A549 (cell line): ENCODE measurements around the gene VPS72. TPM values are rescaled to one million over a fixed set of nuclear protein-coding genes. Genes with fewer than 3 reads are reported as not detected.

ENCODE experiments used
- ATAC-seq, 2 experiments: fragments of 200-7000 bp in 1 of 2; fragments of >200 bp in 1 of 2; cut with Nextera tagmentation in 1 of 2; cut with Tn5 transposase in 1 of 2; 3 replicates each; pipeline versions ENCODE4 v1.8.0 to v1.9.1; 2018 to 2020; ENCODE audit warnings: mild to moderate bottlenecking in 1 of 2, moderate library complexity in 1 of 2
- CTCF ChIA-PET: fragments of 300-600 bp; sonication (Branson Sonifier 250); formaldehyde crosslinking; extraction: SDS; loops from one replicate; lab custom pipeline; 2021; ENCODE audit warnings: antibody characterized with exemption, inconsistent platforms; lab: Yijun Ruan, JAX
- POLR2A ChIA-PET: fragments of 350-600 bp; formaldehyde crosslinking; extraction: SDS; loops from one replicate; lab custom pipeline; 2021; ENCODE audit warnings: antibody characterized with exemption, inconsistent platforms; lab: Yijun Ruan, JAX
- DNase-seq, 2 experiments: peaks; one replicate each; pipeline versions ENCODE4 v3.0.0 to v3.0.0-alpha.2; 2011 to 2016; ENCODE audit warnings: low read depth in 1 of 2, low spot score in 1 of 2
- FAIRE-seq: peaks from 2 replicates; lab custom pipeline; 2011; peaks lifted over from hg19 to GRCh38; lab: Jason Lieb, UNC
- H3K27ac ChIP-seq, 2 experiments: fragments of >200 bp; sonication (Bioruptor Twin); formaldehyde crosslinking; 3 replicates each; pipeline ENCODE4 v1.5.1; 2016 to 2017
- H3K4me1 ChIP-seq: fragments of >200 bp; sonication (Bioruptor Twin); formaldehyde crosslinking; 3 replicates; pipeline ENCODE4 v1.6.1; 2016
- H3K4me2 ChIP-seq: fragments of >200 bp; sonication (Bioruptor Twin); formaldehyde crosslinking; 3 replicates; pipeline ENCODE4 v1.6.1; 2016
- H3K4me3 ChIP-seq: fragments of >200 bp; sonication (Bioruptor Twin); formaldehyde crosslinking; 3 replicates; pipeline ENCODE4 v1.5.1; 2016
- H3K9me3 ChIP-seq: fragments of >200 bp; sonication (Bioruptor Twin); formaldehyde crosslinking; 3 replicates; pipeline ENCODE4 v1.6.1; 2016
- CBX8 ChIP-seq: fragments of 200-600 bp; sonication (generic); IDR thresholded peaks from 2 replicates; pipeline ENCODE4 v1.6.1; 2016
- CHD2 ChIP-seq: fragments of 150-350 bp; IDR thresholded peaks from 2 replicates; pipeline ENCODE4 v1.6.1; 2014; ENCODE audit warnings: low read length; ENCODE audit not compliant: partially characterized antibody
- EHF ChIP-seq: fragments of 250-450 bp; sonication (Bioruptor Pico); IDR thresholded peaks from 2 replicates; pipeline ENCODE4 v1.5.0; 2020; ENCODE audit warnings: mild to moderate bottlenecking
- EP300 ChIP-seq, 2 experiments: fragments of >200 bp; sonication (Bioruptor Twin); formaldehyde crosslinking; IDR thresholded peaks; 2 replicates in 1 of 2; 3 replicates in 1 of 2; pipeline ENCODE4 v1.6.1; 2016 to 2017
- ESRRA ChIP-seq: fragments of 150-350 bp; IDR thresholded peaks from 2 replicates; pipeline ENCODE4 v1.6.1; 2014; ENCODE audit warnings: mild to moderate bottlenecking, low read length, borderline replicate concordance
- FOSL2 ChIP-seq, 2 experiments: fragments of 450-650 bp in 1 of 2; fragments of >200 bp in 1 of 2; sonication (Bioruptor Twin) in 1 of 2; formaldehyde crosslinking; IDR thresholded peaks; 2 replicates each; pipeline versions ENCODE4 v1.5.0 to v1.6.1; 2016 to 2020; ENCODE audit warnings: mild to moderate bottlenecking in 1 of 2, moderate library complexity in 1 of 2
- FOXS1 ChIP-seq: fragments of 250-450 bp; sonication (Bioruptor Pico); IDR thresholded peaks from 2 replicates; pipeline ENCODE4 v1.5.0; 2020; ENCODE audit warnings: mild to moderate bottlenecking, moderate library complexity
- HEYL ChIP-seq: fragments of 250-450 bp; sonication (Bioruptor Pico); IDR thresholded peaks from 2 replicates; pipeline ENCODE4 v1.8.0; 2021; ENCODE audit warnings: mild to moderate bottlenecking, moderate library complexity
- HOXA7 ChIP-seq: fragments of 250-450 bp; sonication (Bioruptor Pico); IDR thresholded peaks from 2 replicates; pipeline ENCODE4 v1.5.0; 2020; ENCODE audit warnings: mild to moderate bottlenecking, moderate library complexity
- HOXB13 ChIP-seq: fragments of 250-450 bp; sonication (Bioruptor Pico); IDR thresholded peaks from 2 replicates; pipeline ENCODE4 v1.5.0; 2020; ENCODE audit warnings: low read depth, mild to moderate bottlenecking, moderate library complexity
- MYC ChIP-seq: IDR thresholded peaks from 2 replicates; pipeline ENCODE4 v1.6.1; 2012; ENCODE audit warnings: mild to moderate bottlenecking, inconsistent platforms, low read length, improper control_type of control experiment, borderline replicate concordance
- NFE2L2 ChIP-seq: fragments of 150-350 bp; conservative IDR thresholded peaks from 2 replicates; pipeline ENCODE4 v1.6.1; 2014; ENCODE audit warnings: low read length
- NPAS2 ChIP-seq: fragments of 250-450 bp; sonication (Bioruptor Pico); IDR thresholded peaks from 2 replicates; pipeline ENCODE4 v1.8.0; 2022; ENCODE audit warnings: mild to moderate bottlenecking, moderate library complexity, borderline replicate concordance
- PHF8 ChIP-seq: fragments of 200-600 bp; sonication (generic); IDR thresholded peaks from 2 replicates; pipeline ENCODE4 v1.6.1; 2016; ENCODE audit warnings: low read depth, mild to moderate bottlenecking, antibody characterized with exemption, moderate library complexity, borderline replicate concordance
- POLR2A ChIP-seq: IDR thresholded peaks from 2 replicates; pipeline ENCODE4 v1.6.1; 2012; ENCODE audit warnings: mild to moderate bottlenecking, low read length
- RAD21 ChIP-seq, 2 experiments: fragments of >200 bp in 1 of 2; sonication (Bioruptor Twin) in 1 of 2; formaldehyde crosslinking in 1 of 2; IDR thresholded peaks in 1 of 2; conservative IDR thresholded peaks in 1 of 2; 2 replicates in 1 of 2; 3 replicates in 1 of 2; pipeline ENCODE4 v1.6.1; 2012 to 2018; ENCODE audit warnings: inconsistent platforms in 1 of 2
- SMC3 ChIP-seq: fragments of >200 bp; sonication (Bioruptor Twin); formaldehyde crosslinking; IDR thresholded peaks from 3 replicates; pipeline ENCODE4 v1.6.1; 2018; ENCODE audit warnings: inconsistent platforms
- SREBF2 ChIP-seq: fragments of 450-650 bp; IDR thresholded peaks from 2 replicates; pipeline ENCODE4 v1.6.1; 2014; ENCODE audit warnings: mild to moderate bottlenecking, moderate library complexity
- TFCP2L1 ChIP-seq: fragments of 250-450 bp; sonication (Bioruptor Pico); IDR thresholded peaks from 2 replicates; pipeline ENCODE4 v1.5.0; 2021; ENCODE audit warnings: mild to moderate bottlenecking
- TP53 ChIP-seq: fragments of 250-450 bp; sonication (Bioruptor Pico); IDR thresholded peaks from 2 replicates; pipeline ENCODE4 v1.5.0; 2021; ENCODE audit warnings: mild to moderate bottlenecking, moderate library complexity
- ZC3H11A ChIP-seq: fragments of 450-650 bp; IDR thresholded peaks from 2 replicates; pipeline ENCODE4 v1.6.1; 2014; ENCODE audit warnings: antibody characterized with exemption, mild to moderate bottlenecking
- ZFP36 ChIP-seq: fragments of 450-650 bp; IDR thresholded peaks from 2 replicates; pipeline ENCODE4 v1.6.1; 2014; ENCODE audit warnings: borderline replicate concordance; ENCODE audit not compliant: partially characterized antibody
- WGBS: methylation state at CpG from one replicate; pipeline ENCODE4 v1.1.6; 2017; ENCODE audit errors: missing lambda C conversion rate; 5-methylcytosine and 5-hydroxymethylcytosine counted together
- polyA plus RNA-seq, 4 experiments: library from polyadenylated mRNA; depleted of rRNA in 3 of 4; stranded (reverse); fragments of >200 nt; fragmentation: RNase III in 1 of 4; extraction: RNeasy Plus Mini Kit Qiagen cat#74134 plus additional on column Dnase treatment in 1 of 4; gene quantifications; 2 replicates in 3 of 4; 3 replicates in 1 of 4; pipeline ENCODE4 v1.2.3, GENCODE V29; 2011 to 2017
- TF ChIP-seq, protein P1 (sequence below): IDR thresholded peaks from 2 replicates; pipeline ENCODE4 v1.6.1; 2012; ENCODE audit warnings: low read depth, borderline replicate concordance
- TF ChIP-seq, protein P2 (sequence below): fragments of >200 bp; sonication (Bioruptor Twin); formaldehyde crosslinking; IDR thresholded peaks from 2 replicates; pipeline ENCODE4 v1.6.1; 2016
- TF ChIP-seq, protein P3 (sequence below): fragments of 450-650 bp; IDR thresholded peaks from 2 replicates; pipeline ENCODE4 v1.6.1; 2014; ENCODE audit warnings: antibody characterized with exemption
- TF ChIP-seq, protein P4 (sequence below): fragments of >200 bp; sonication (Bioruptor Twin); formaldehyde crosslinking; IDR thresholded peaks from 3 replicates; pipeline ENCODE4 v1.6.1; 2016
- TF ChIP-seq, protein P5 (sequence below): IDR thresholded peaks from 2 replicates; pipeline ENCODE4 v1.6.1; 2012
- TF ChIP-seq, protein P6 (sequence below): fragments of 150-350 bp; IDR thresholded peaks from 2 replicates; pipeline ENCODE4 v1.6.1; 2014; ENCODE audit warnings: low read depth, mild to moderate bottlenecking, low read length
- TF ChIP-seq, protein P7 (sequence below): fragments of >200 bp; sonication (Bioruptor Twin); formaldehyde crosslinking; IDR thresholded peaks from 3 replicates; pipeline ENCODE4 v1.5.1; 2016

The VPS72 gene
- polyA plus RNA-seq, 2 of the 4 experiments (the other 2 are of a cell fraction): 50.8 to 81.2 TPM

DNA sequence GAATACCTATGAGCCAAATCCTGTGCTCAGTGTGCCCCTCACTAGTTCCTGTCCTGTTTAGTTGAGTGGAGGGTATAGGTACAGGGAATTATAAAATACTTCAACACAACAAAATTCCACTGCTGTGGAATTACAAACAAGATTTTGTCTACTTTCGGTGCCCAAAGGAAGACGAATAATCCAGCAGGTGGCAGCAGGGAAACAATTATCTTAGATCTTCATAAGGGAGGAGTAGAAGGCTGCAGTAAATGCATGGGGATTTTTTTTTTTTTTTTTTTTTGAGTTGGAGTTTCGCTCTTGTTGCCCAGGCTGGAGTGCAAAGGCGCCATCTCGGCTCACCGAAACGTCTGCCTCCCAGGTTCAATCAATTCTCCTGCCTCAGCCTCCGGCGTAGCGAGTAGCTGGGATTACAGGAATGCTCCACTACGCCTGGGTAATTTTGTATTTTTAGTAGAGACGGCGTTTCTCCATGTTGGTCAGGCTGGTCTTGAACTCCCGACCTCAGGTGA lies 6.3 kb upstream of the VPS72 start:
- CTCF ChIA-PET: interaction anchor here (0.6 to 5.8 kb wide), 16 partner anchors 18 to 1263 kb away, joined by 3 to 48 read pairs (median 4); partner anchors contain the start of genes PSMD4 and ZNF687
- peak; percentile 60 to 64; a peak in 5 of 6 replicates for ATAC-seq
- POLR2A ChIA-PET: interaction anchor here (0.7 to 1.7 kb wide), 3 partner anchors 12 to 85 kb away, joined by 4 to 8 read pairs (median 6); partner anchors contain the start of genes PSMD4 and ZNF687
- 14% methylated on average over 14 of the region's 14 CpGs for WGBS
- FAIRE-seq: no peak
- TF ChIP-seq ESRRA (no peak), EP300 (IDR thresholded peaks at IDR 0.05) (no peak), POLR2A (no peak), FOXS1 (CRISPR knock-in tag) (no peak), PHF8 (no peak), EHF (no peak), SMC3 (peak; percentile 70), SREBF2 (no peak), NFE2L2 (no peak), TP53 (CRISPR knock-in tag) (no peak), CHD2 (no peak), MYC (no peak), HOXA7 (no peak), TFCP2L1 (no peak), FOSL2 (IDR thresholded peaks at IDR 0.05) (no peak), FOSL2 (CRISPR knock-in tag; IDR thresholded peaks at IDR 0.05) (no peak), HOXB13 (CRISPR knock-in tag) (no peak), ZFP36 (no peak), RAD21 (conservative IDR thresholded peaks at IDR 0.05 in 1 of 2, IDR thresholded peaks at IDR 0.05 in 1 of 2) (peak; percentile 72 to 75), CBX8 (no peak), NPAS2 (CRISPR knock-in tag) (no peak), ZC3H11A (no peak), HEYL (no peak)
- TF ChIP-seq, protein P1, sequence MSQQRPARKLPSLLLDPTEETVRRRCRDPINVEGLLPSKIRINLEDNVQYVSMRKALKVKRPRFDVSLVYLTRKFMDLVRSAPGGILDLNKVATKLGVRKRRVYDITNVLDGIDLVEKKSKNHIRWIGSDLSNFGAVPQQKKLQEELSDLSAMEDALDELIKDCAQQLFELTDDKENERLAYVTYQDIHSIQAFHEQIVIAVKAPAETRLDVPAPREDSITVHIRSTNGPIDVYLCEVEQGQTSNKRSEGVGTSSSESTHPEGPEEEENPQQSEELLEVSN: no peak
- TF ChIP-seq, protein P2, sequence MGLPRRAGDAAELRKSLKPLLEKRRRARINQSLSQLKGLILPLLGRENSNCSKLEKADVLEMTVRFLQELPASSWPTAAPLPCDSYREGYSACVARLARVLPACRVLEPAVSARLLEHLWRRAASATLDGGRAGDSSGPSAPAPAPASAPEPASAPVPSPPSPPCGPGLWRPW: no peak
- TF ChIP-seq, protein P3, sequence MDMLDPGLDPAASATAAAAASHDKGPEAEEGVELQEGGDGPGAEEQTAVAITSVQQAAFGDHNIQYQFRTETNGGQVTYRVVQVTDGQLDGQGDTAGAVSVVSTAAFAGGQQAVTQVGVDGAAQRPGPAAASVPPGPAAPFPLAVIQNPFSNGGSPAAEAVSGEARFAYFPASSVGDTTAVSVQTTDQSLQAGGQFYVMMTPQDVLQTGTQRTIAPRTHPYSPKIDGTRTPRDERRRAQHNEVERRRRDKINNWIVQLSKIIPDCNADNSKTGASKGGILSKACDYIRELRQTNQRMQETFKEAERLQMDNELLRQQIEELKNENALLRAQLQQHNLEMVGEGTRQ: no peak
- TF ChIP-seq, protein P4, sequence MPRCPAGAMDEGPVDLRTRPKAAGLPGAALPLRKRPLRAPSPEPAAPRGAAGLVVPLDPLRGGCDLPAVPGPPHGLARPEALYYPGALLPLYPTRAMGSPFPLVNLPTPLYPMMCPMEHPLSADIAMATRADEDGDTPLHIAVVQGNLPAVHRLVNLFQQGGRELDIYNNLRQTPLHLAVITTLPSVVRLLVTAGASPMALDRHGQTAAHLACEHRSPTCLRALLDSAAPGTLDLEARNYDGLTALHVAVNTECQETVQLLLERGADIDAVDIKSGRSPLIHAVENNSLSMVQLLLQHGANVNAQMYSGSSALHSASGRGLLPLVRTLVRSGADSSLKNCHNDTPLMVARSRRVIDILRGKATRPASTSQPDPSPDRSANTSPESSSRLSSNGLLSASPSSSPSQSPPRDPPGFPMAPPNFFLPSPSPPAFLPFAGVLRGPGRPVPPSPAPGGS: no peak
- TF ChIP-seq, protein P5, sequence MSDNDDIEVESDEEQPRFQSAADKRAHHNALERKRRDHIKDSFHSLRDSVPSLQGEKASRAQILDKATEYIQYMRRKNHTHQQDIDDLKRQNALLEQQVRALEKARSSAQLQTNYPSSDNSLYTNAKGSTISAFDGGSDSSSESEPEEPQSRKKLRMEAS: peak; percentile 33; the same call in 1 of the 2 replicates
- TF ChIP-seq, protein P6, sequence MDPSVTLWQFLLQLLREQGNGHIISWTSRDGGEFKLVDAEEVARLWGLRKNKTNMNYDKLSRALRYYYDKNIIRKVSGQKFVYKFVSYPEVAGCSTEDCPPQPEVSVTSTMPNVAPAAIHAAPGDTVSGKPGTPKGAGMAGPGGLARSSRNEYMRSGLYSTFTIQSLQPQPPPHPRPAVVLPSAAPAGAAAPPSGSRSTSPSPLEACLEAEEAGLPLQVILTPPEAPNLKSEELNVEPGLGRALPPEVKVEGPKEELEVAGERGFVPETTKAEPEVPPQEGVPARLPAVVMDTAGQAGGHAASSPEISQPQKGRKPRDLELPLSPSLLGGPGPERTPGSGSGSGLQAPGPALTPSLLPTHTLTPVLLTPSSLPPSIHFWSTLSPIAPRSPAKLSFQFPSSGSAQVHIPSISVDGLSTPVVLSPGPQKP: no peak
- TF ChIP-seq, protein P7, sequence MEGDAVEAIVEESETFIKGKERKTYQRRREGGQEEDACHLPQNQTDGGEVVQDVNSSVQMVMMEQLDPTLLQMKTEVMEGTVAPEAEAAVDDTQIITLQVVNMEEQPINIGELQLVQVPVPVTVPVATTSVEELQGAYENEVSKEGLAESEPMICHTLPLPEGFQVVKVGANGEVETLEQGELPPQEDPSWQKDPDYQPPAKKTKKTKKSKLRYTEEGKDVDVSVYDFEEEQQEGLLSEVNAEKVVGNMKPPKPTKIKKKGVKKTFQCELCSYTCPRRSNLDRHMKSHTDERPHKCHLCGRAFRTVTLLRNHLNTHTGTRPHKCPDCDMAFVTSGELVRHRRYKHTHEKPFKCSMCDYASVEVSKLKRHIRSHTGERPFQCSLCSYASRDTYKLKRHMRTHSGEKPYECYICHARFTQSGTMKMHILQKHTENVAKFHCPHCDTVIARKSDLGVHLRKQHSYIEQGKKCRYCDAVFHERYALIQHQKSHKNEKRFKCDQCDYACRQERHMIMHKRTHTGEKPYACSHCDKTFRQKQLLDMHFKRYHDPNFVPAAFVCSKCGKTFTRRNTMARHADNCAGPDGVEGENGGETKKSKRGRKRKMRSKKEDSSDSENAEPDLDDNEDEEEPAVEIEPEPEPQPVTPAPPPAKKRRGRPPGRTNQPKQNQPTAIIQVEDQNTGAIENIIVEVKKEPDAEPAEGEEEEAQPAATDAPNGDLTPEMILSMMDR: peak; percentile 86
- peak; percentile 69 to 93 for DNase-seq
- Histone ChIP-seq H3K27ac (peak overlapping the region; percentile 93 to 95), H3K9me3 (no peaks in the 10 kb centered on the region), H3K4me2 (peak overlapping the region; percentile 82), H3K4me3 (peak overlapping the region; percentile 45), H3K4me1 (peaks cover 29% of the 10 kb centered on the region)
